ENCODE measurements around the gene NR2C1.
A peak's percentile ranks its signal among the peaks of the same experiment; 100 is the strongest.

DNA sequence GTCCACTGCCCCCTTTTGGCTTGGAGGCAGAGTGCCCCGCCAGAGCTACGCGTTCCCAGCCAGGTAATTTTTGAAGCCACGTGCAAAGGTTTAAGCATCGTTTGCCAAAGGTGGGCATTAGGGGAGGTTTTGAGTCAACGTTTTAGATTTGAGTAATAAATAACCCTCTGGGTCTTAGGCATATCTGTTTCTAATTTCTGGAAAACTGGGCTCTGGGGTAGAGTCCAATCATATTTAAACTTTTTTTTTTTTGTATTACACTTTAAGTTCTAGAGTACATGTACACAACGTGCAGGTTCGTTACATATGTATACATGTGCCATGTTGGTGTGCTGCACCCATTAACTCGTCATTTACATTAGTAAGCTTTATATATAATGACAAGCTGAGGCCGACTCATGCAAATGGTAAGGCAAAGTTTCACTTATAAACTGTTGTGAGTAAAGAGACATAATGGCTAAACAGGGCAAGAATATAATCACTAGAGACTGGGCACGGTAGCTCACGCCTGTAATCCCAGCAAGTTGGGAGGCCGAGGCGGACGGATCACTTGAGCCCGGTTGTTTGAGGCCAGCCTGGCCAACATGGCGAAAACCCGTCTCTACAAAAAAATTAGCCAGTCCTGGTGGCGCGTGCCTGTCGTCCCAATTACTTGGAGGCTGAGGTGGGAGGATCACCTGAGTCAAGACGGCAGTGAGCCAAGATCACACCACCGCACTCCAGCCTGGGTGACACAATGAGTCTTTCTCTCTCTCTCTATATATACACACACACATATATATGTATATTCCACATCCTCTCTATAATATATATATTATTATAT is 491 bp upstream of the NR2C1 start:
- TF ChIP-seq CBX1 (IDR thresholded peaks at IDR 0.05; ENCODE audit: low read depth) (peak; percentile 9; the same call in 1 of the 2 replicates), HMGN3 (IDR thresholded peaks at IDR 0.05; ENCODE audit: borderline replicate concordance, extremely low read depth, insufficient read length, low read depth, low read length) (no peak)
- TF ChIP-seq, protein P1, sequence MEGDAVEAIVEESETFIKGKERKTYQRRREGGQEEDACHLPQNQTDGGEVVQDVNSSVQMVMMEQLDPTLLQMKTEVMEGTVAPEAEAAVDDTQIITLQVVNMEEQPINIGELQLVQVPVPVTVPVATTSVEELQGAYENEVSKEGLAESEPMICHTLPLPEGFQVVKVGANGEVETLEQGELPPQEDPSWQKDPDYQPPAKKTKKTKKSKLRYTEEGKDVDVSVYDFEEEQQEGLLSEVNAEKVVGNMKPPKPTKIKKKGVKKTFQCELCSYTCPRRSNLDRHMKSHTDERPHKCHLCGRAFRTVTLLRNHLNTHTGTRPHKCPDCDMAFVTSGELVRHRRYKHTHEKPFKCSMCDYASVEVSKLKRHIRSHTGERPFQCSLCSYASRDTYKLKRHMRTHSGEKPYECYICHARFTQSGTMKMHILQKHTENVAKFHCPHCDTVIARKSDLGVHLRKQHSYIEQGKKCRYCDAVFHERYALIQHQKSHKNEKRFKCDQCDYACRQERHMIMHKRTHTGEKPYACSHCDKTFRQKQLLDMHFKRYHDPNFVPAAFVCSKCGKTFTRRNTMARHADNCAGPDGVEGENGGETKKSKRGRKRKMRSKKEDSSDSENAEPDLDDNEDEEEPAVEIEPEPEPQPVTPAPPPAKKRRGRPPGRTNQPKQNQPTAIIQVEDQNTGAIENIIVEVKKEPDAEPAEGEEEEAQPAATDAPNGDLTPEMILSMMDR (IDR thresholded peaks at IDR 0.05 in 2 of 3, conservative IDR thresholded peaks at IDR 0.05 in 1 of 3; ENCODE audit: insufficient read depth in 2 of 3, low read depth in 1 of 3, low read length in 3 of 3), result peak; percentile 76 to 84 (median 79)

Measured in K562 (cell line).